Measurements from ENCODE around the gene EFCAB14.

Gene EFCAB14

GRCh38 chr1:46689356-46689755, 29.6 kb downstream of the EFCAB14 start:
- TF ChIP-seq FOXP2 (optimal IDR thresholded peaks at IDR 0.05; ENCODE audit: borderline replicate concordance, extremely low read depth, extremely low read length, insufficient read depth) (no peak), POLR2AphosphoS5 (IDR thresholded peaks at IDR 0.05; ENCODE audit: low read depth, low read length) (no peak), SIN3A (IDR thresholded peaks at IDR 0.05; ENCODE audit: borderline replicate concordance, insufficient read depth, low read length) (no peak), REST (IDR thresholded peaks at IDR 0.05; ENCODE audit: insufficient read depth in 1 of 2, low read depth in 2 of 2, low read length in 2 of 2) (no peak), TAF1 (IDR thresholded peaks at IDR 0.05; ENCODE audit: borderline replicate concordance, insufficient read depth, low read length) (no peak)

- no peak for TF ChIP-seq POLR2AphosphoS5 (IDR thresholded peaks at IDR 0.05; ENCODE audit: low read depth, low read length)
Measured at GRCh38 chr1:46687921-46688509, 30.9 kb downstream of the EFCAB14 start.

GRCh38 chr1:46687093-46687659, 31.7 kb downstream of the EFCAB14 start:
- TF ChIP-seq REST (IDR thresholded peaks at IDR 0.05; ENCODE audit: insufficient read depth in 1 of 2, low read depth in 2 of 2, low read length in 2 of 2) (no peak), TAF1 (IDR thresholded peaks at IDR 0.05; ENCODE audit: borderline replicate concordance, insufficient read depth, low read length) (no peak), SIN3A (IDR thresholded peaks at IDR 0.05; ENCODE audit: borderline replicate concordance, insufficient read depth, low read length) (no peak), FOXP2 (optimal IDR thresholded peaks at IDR 0.05; ENCODE audit: borderline replicate concordance, extremely low read depth, extremely low read length, insufficient read depth) (no peak), POLR2AphosphoS5 (IDR thresholded peaks at IDR 0.05; ENCODE audit: low read depth, low read length) (no peak)

- TF ChIP-seq SIN3A (IDR thresholded peaks at IDR 0.05; ENCODE audit: borderline replicate concordance, insufficient read depth, low read length) (no peak), FOXP2 (optimal IDR thresholded peaks at IDR 0.05; ENCODE audit: borderline replicate concordance, extremely low read depth, extremely low read length, insufficient read depth) (no peak), TAF1 (IDR thresholded peaks at IDR 0.05; ENCODE audit: borderline replicate concordance, insufficient read depth, low read length) (no peak)
Measured at GRCh38 chr1:46686255-46686654, 32.7 kb downstream of the EFCAB14 start.

GRCh38 chr1:46684670-46685069, 34.2 kb downstream of the EFCAB14 start:
- TF ChIP-seq POLR2AphosphoS5 (IDR thresholded peaks at IDR 0.05; ENCODE audit: low read depth, low read length) (no peak), REST (IDR thresholded peaks at IDR 0.05; ENCODE audit: insufficient read depth in 1 of 2, low read depth in 2 of 2, low read length in 2 of 2) (no peak)

GRCh38 chr1:46682064-46682463, 36.9 kb downstream of the EFCAB14 start:
- TF ChIP-seq SIN3A (IDR thresholded peaks at IDR 0.05; ENCODE audit: borderline replicate concordance, insufficient read depth, low read length) (no peak), TAF1 (IDR thresholded peaks at IDR 0.05; ENCODE audit: borderline replicate concordance, insufficient read depth, low read length) (no peak), FOXP2 (optimal IDR thresholded peaks at IDR 0.05; ENCODE audit: borderline replicate concordance, extremely low read depth, extremely low read length, insufficient read depth) (no peak), REST (IDR thresholded peaks at IDR 0.05; ENCODE audit: insufficient read depth in 1 of 2, low read depth in 2 of 2, low read length in 2 of 2) (no peak)

Measured in PFSK-1 (cell line).